IMR-90 (cell line): ENCODE data around the gene NRXN2. TPM values are rescaled to one million over a fixed set of nuclear protein-coding genes. Genes with fewer than 3 reads are reported as not detected.

Experiments used
- ATAC-seq: fragments of 200-7000 bp; cut with Tn5 transposase; 2 replicates; pipeline ENCODE4 v1.9.1; 2020; ENCODE audit warnings: low read depth, mild to moderate bottlenecking, moderate library complexity
- BruUV-seq: library from RNA; stranded (reverse); fragments of 400-500 nt; replicated peaks from 2 replicates; lab custom pipeline; 2021; lab: Mats Ljungman, UMichigan
- CTCF ChIA-PET: fragments of 300-600 bp; formaldehyde crosslinking; extraction: SDS; loops from one replicate; lab custom pipeline; 2021; ENCODE audit warnings: antibody characterized with exemption; lab: Yijun Ruan, JAX
- POLR2A ChIA-PET: fragments of 300-600 bp; sonication (Branson Sonifier 250); formaldehyde crosslinking; loops from one replicate; lab custom pipeline; 2022; ENCODE audit warnings: antibody characterized with exemption; ENCODE audit not compliant: unreplicated experiment; lab: Charles Lee
- DNase-seq: peaks from one replicate; pipeline ENCODE4 v3.0.0; 2013
- H2AFZ ChIP-seq: replicated peaks from 2 replicates; pipeline ENCODE3; 2013; ENCODE audit warnings: low read length, mild to moderate bottlenecking; ENCODE audit not compliant: poor library complexity
- H2AK5ac ChIP-seq: 2 replicates; pipeline ENCODE4 v1.6.1; 2013; ENCODE audit warnings: low read depth, low read length, inconsistent platforms
- H2AK9ac ChIP-seq: replicated peaks from 2 replicates; pipeline ENCODE3; 2013; ENCODE audit warnings: mild to moderate bottlenecking, low read depth, low read length, moderate library complexity; ENCODE audit not compliant: poor library complexity
- H2BK120ac ChIP-seq: 2 replicates; pipeline ENCODE4 v1.6.1; 2013; ENCODE audit warnings: low read depth, low read length, inconsistent platforms
- H2BK15ac ChIP-seq: 3 replicates; pipeline ENCODE4 v1.6.1; 2013; ENCODE audit warnings: low read depth, low read length, inconsistent platforms
- H2BK20ac ChIP-seq: 2 replicates; pipeline ENCODE4 v1.6.1; 2013; ENCODE audit warnings: low read depth, mild to moderate bottlenecking, inconsistent platforms, low read length, moderate library complexity
- H2BK5ac ChIP-seq: 2 replicates; pipeline ENCODE4 v1.6.1; 2013; ENCODE audit warnings: mild to moderate bottlenecking, low read depth, low read length, inconsistent platforms; ENCODE audit not compliant: poor library complexity, severe bottlenecking
- H3K14ac ChIP-seq: replicated peaks from 2 replicates; pipeline ENCODE4 v1.6.1; 2013; ENCODE audit warnings: low read depth, low read length, inconsistent platforms
- H3K18ac ChIP-seq: 2 replicates; pipeline ENCODE4 v1.6.1; 2013; ENCODE audit warnings: low read depth, low read length, control low read depth
- H3K23ac ChIP-seq: 2 replicates; pipeline ENCODE4 v1.6.1; 2013; ENCODE audit warnings: low read depth, low read length, inconsistent platforms
- H3K27ac ChIP-seq: 2 replicates; pipeline ENCODE4 v1.5.1; 2013; ENCODE audit warnings: mild to moderate bottlenecking, control low read depth, low read length; ENCODE audit not compliant: insufficient read depth
- H3K27me3 ChIP-seq: 2 replicates; pipeline ENCODE4 v1.6.1; 2013; ENCODE audit warnings: low read length; ENCODE audit not compliant: control insufficient read depth, insufficient read depth
- H3K36me3 ChIP-seq: 2 replicates; pipeline ENCODE4 v1.6.1; 2013; ENCODE audit warnings: low read length, mixed read lengths; ENCODE audit not compliant: control insufficient read depth, insufficient read depth
- H3K4ac ChIP-seq: 2 replicates; pipeline ENCODE4 v1.6.1; 2013; ENCODE audit warnings: low read depth, low read length, inconsistent platforms
- H3K4me1 ChIP-seq: 2 replicates; pipeline ENCODE4 v1.6.1; 2013; ENCODE audit warnings: low read length, mixed read lengths; ENCODE audit not compliant: control insufficient read depth, insufficient read depth
- H3K4me2 ChIP-seq: 2 replicates; pipeline ENCODE4 v1.6.1; 2013; ENCODE audit warnings: low read depth, mild to moderate bottlenecking, control low read depth, low read length, moderate library complexity
- H3K4me3 ChIP-seq: 2 replicates; pipeline ENCODE4 v1.5.1; 2013; ENCODE audit warnings: low read depth, mild to moderate bottlenecking, control low read depth, low read length, moderate library complexity; ENCODE audit not compliant: insufficient read depth
- H3K56ac ChIP-seq: 2 replicates; pipeline ENCODE4 v1.6.1; 2013; ENCODE audit warnings: low read length, inconsistent platforms; ENCODE audit not compliant: insufficient read depth; ENCODE audit errors: extremely low read depth
- H3K79me1 ChIP-seq, 2 experiments: 2 replicates each; pipeline ENCODE4 v1.6.1; 2013; ENCODE audit warnings: low read length in 2 of 2, inconsistent platforms in 1 of 2, low read depth in 1 of 2
- H3K9ac ChIP-seq: 2 replicates; pipeline ENCODE4 v1.6.1; 2013; ENCODE audit warnings: low read depth, low read length, control low read depth
- H3K9me1 ChIP-seq: 2 replicates; pipeline ENCODE4 v1.6.1; 2013; ENCODE audit warnings: low read length, inconsistent platforms; ENCODE audit not compliant: insufficient read depth
- H3K9me3 ChIP-seq: 2 replicates; pipeline ENCODE4 v1.6.1; 2013; ENCODE audit warnings: low read length; ENCODE audit not compliant: control insufficient read depth, insufficient read depth
- H4K20me1 ChIP-seq: 2 replicates; pipeline ENCODE4 v1.6.1; 2013; ENCODE audit warnings: low read length, inconsistent platforms; ENCODE audit not compliant: insufficient read depth
- H4K5ac ChIP-seq: 2 replicates; pipeline ENCODE4 v1.6.1; 2013; ENCODE audit warnings: mild to moderate bottlenecking, low read depth, low read length, control low read depth
- H4K8ac ChIP-seq, 2 experiments: 2 replicates each; pipeline ENCODE4 v1.6.1; 2013; ENCODE audit warnings: low read depth in 2 of 2, low read length in 2 of 2, control low read depth in 1 of 2, inconsistent platforms in 1 of 2
- H4K91ac ChIP-seq: 2 replicates; pipeline ENCODE4 v1.6.1; 2013; ENCODE audit warnings: low read depth, low read length, inconsistent platforms; ENCODE audit not compliant: insufficient read depth
- POLR2A ChIP-seq: IDR thresholded peaks from 2 replicates; pipeline ENCODE4 v1.6.1; 2012; ENCODE audit warnings: mild to moderate bottlenecking, low read depth, low read length
- RFX5 ChIP-seq: IDR thresholded peaks from 2 replicates; pipeline ENCODE4 v1.8.0; 2012; ENCODE audit warnings: low read depth, mild to moderate bottlenecking, low read length, moderate library complexity
- SMC3 ChIP-seq: fragments of 150-350 bp; IDR thresholded peaks from 2 replicates; pipeline ENCODE4 v1.6.1; 2016; ENCODE audit warnings: low read depth, mild to moderate bottlenecking, antibody characterized with exemption, low read length, moderate library complexity
- USF2 ChIP-seq: fragments of 150-350 bp; IDR thresholded peaks from 2 replicates; pipeline ENCODE4 v1.6.1; 2017; ENCODE audit warnings: mild to moderate bottlenecking, antibody characterized with exemption, low read length, low read depth
- WGBS, 2 experiments: methylation state at CpG; one replicate each; pipeline versions ENCODE4 v1.1.5 to v1.1.7; 2013; ENCODE audit warnings: missing lambda C conversion rate in 2 of 2; ENCODE audit not compliant: insufficient read length in 1 of 2; ENCODE audit errors: extremely low coverage in 2 of 2; 5-methylcytosine and 5-hydroxymethylcytosine counted together
- dilution Hi-C: fragments of 300-500 bp; cut with HindIII; formaldehyde crosslinking; loops from one replicate; pipeline ENCODE4 v1.14.3; 2018; ENCODE audit warnings: low sequenced_read_pairs; ENCODE audit not compliant: unreplicated experiment
- in situ Hi-C: fragments of 300-500 bp; cut with MboI; formaldehyde crosslinking; loops from 3 replicates; pipeline ENCODE4 v1.14.3; 2019; ENCODE audit warnings: low sequenced_read_pairs, inconsistent platforms, mixed read lengths
- intact Hi-C: fragments of 100-400 bp; cut with micrococcal nuclease; formaldehyde crosslinking; loops from 2 replicates; pipeline ENCODE4 v1.10.0; 2022
- polyA plus RNA-seq, 3 experiments: library from polyadenylated mRNA; depleted of rRNA; stranded (reverse); fragments of >200 nt; gene quantifications; 2 replicates each; pipeline ENCODE4 v1.2.3, GENCODE V29; 2012; ENCODE audit warnings: low replicate concordance in 1 of 3
- total RNA-seq: library from RNA; depleted of rRNA; stranded (reverse); fragments of >200 nt; gene quantifications from 2 replicates; pipeline ENCODE4 v1.2.3, GENCODE V29; 2012

NRXN2 gene
- total and polyA plus RNA-seq, 2 of the 4 experiments (the other 2 are of a cell fraction) = 0.18 to 0.22 TPM

- Histone ChIP-seq H2BK20ac (no peak overlapping the region), H2AK5ac (no peak overlapping the region), H2BK15ac (no peak overlapping the region), H2AFZ (no peak overlapping the region), H3K23ac (no peak overlapping the region), H3K9ac (no peak overlapping the region), H3K27ac (no peak overlapping the region), H2AK9ac (peak overlapping the region; percentile 65), H3K14ac (no peak overlapping the region), H3K4ac (no peak overlapping the region; the same call in 1 of the 2 replicates), H4K91ac (no peak overlapping the region), H3K4me3 (no peak overlapping the region), H3K9me3 (no peaks in the 10 kb centered on the region), H3K18ac (no peak overlapping the region), H4K5ac (no peak overlapping the region), H3K36me3 (no peaks in the 10 kb centered on the region), H3K27me3 (peaks cover 2% of the 10 kb centered on the region), H3K56ac (no peak overlapping the region), H2BK5ac (no peak overlapping the region), H4K8ac (peak overlapping the region in 1 of 2 experiments; percentile 51; a peak in 2 of 4 replicates), H3K79me1 (no peaks in the 10 kb centered on the region), H3K4me2 (no peak overlapping the region), H2BK120ac (peak overlapping the region; percentile 74; the same call in 1 of the 2 replicates), H3K9me1 (peaks cover 17% of the 10 kb centered on the region), H4K20me1 (no peaks in the 10 kb centered on the region), H3K4me1 (peaks cover 13% of the 10 kb centered on the region)
- DNase-seq = no peak
- no TSS peak for BruUV-seq
- no peak for ATAC-seq
- POLR2A ChIA-PET = interaction anchor here (0.6 kb wide), 1 partner anchor 26 kb away, joined by 3 read pairs; no protein-coding TSS in a partner anchor
- in situ Hi-C loops (no loop called here), dilution Hi-C loops (no loop called here), intact Hi-C loops (no loop called here)
- CTCF ChIA-PET = interaction anchor here (1.2 kb wide), 1 partner anchor 9 kb away, joined by 5 read pairs; no protein-coding TSS in a partner anchor
- 40% methylated on average over 1 of the region's 7 CpGs; no CpG with 5 or more reads in 1 of the 2 experiments for WGBS, 2 experiments
- TF ChIP-seq USF2 (no peak), RFX5 (no peak), POLR2A (no peak), SMC3 (no peak)
Observed at GRCh38 chr11:64661614-64662013, 61.4 kb downstream of the NRXN2 start.
